K562 (cell line): ENCODE results near the gene HMOX1. TPM values are rescaled to one million over a fixed set of nuclear protein-coding genes. Genes with fewer than 3 reads are reported as not detected.

Experiments used
- ATAC-seq: fragments of 200-7000 bp; cut with Tn5 transposase; 3 replicates; pipeline ENCODE4 v1.9.1; 2020; ENCODE audit warnings: moderate library complexity
- Bru-seq: library from RNA; stranded (reverse); fragments of 400-500 nt; gene quantifications from one replicate; lab custom pipeline; 2021; lab: Mats Ljungman, UMichigan
- BruChase-seq, 2 experiments: library from RNA; stranded (reverse); fragments of 400-500 nt; gene quantifications; one replicate each; lab custom pipeline; 2021; lab: Mats Ljungman, UMichigan
- BruUV-seq: library from RNA; stranded (reverse); fragments of 400-500 nt; replicated peaks from 2 replicates; lab custom pipeline; 2021; lab: Mats Ljungman, UMichigan
- CTCF ChIA-PET: fragments of 300-600 bp; formaldehyde crosslinking; extraction: SDS; loops from one replicate; lab custom pipeline; 2021; ENCODE audit warnings: low intra/inter-chr PET ratio; lab: Yijun Ruan, JAX
- POLR2A ChIA-PET: fragments of 300-600, 350-650 bp; sonication (Branson Sonifier 250); formaldehyde crosslinking; extraction: SDS; loops from one replicate; lab custom pipeline; 2021; ENCODE audit warnings: antibody characterized with exemption, inconsistent platforms; lab: Yijun Ruan, JAX
- DNase-seq, 4 experiments: peaks; one replicate each; pipeline versions ENCODE4 v3.0.0 to v3.0.0-alpha.2; 2011 to 2018; ENCODE audit warnings: low spot score in 3 of 4, mixed read lengths in 3 of 4; ENCODE audit errors: extremely low read depth in 1 of 4
- FAIRE-seq: peaks from 2 replicates; lab custom pipeline; 2011; peaks lifted over from hg19 to GRCh38; lab: Jason Lieb, UNC
- H2AFZ ChIP-seq: 2 replicates; pipeline ENCODE4 v1.6.0; 2011; ENCODE audit warnings: low read depth, low read length, control low read depth, inconsistent platforms
- H3K27ac ChIP-seq: fragments of 200-600 bp; 3 replicates; pipeline ENCODE4 v1.8.0; 2011; ENCODE audit warnings: low read depth, mild to moderate bottlenecking, control low read depth, inconsistent platforms, low read length, moderate library complexity, mixed read lengths; ENCODE audit errors: extremely low read depth
- H3K27me3 ChIP-seq, 2 experiments: fragments of 300-600 bp in 1 of 2; 2 replicates in 1 of 2; 3 replicates in 1 of 2; pipeline versions ENCODE4 v1.6.0 to v1.8.0; 2011; ENCODE audit warnings: inconsistent platforms in 2 of 2, low read length in 2 of 2, mild to moderate bottlenecking in 1 of 2, mixed read lengths in 1 of 2, moderate library complexity in 1 of 2; ENCODE audit not compliant: control insufficient read depth in 2 of 2, insufficient read depth in 2 of 2
- H3K36me3 ChIP-seq: fragments of 300-600 bp; 3 replicates; pipeline ENCODE4 v1.8.0; 2011; ENCODE audit warnings: mild to moderate bottlenecking, low read length, inconsistent platforms; ENCODE audit not compliant: control insufficient read depth, insufficient read depth
- H3K4me1 ChIP-seq, 2 experiments: fragments of 200-600 bp in 1 of 2; replicated peaks in 1 of 2; 2 replicates in 1 of 2; 3 replicates in 1 of 2; pipeline versions ENCODE4 v1.5.1 to v1.8.0; 2011; ENCODE audit warnings: inconsistent platforms in 2 of 2, low read length in 2 of 2, mild to moderate bottlenecking in 1 of 2, mixed read lengths in 1 of 2, moderate library complexity in 1 of 2; ENCODE audit not compliant: control insufficient read depth in 2 of 2, insufficient read depth in 2 of 2
- H3K4me2 ChIP-seq: 2 replicates; pipeline ENCODE4 v1.6.1; 2011; ENCODE audit warnings: low read length, control low read depth, inconsistent platforms, mixed read lengths; ENCODE audit not compliant: insufficient read depth
- H3K4me3 ChIP-seq: fragments of 200-600 bp; sonication (generic), shearing (Covaris generic); 2 replicates; pipeline ENCODE4 v1.5.1; 2016; ENCODE audit warnings: control low read depth, inconsistent platforms
- H3K79me2 ChIP-seq: fragments of 200-600 bp; 3 replicates; pipeline ENCODE4 v1.8.0; 2011; ENCODE audit warnings: low read length, inconsistent platforms; ENCODE audit not compliant: control insufficient read depth, insufficient read depth
- H3K9ac ChIP-seq, 2 experiments: 2 replicates each; pipeline versions ENCODE4 v1.6.0 to v1.6.1; 2011; ENCODE audit warnings: low read depth in 2 of 2, low read length in 2 of 2, control low read depth in 1 of 2, inconsistent platforms in 1 of 2, mild to moderate bottlenecking in 1 of 2, mixed read lengths in 1 of 2; ENCODE audit not compliant: insufficient read depth in 1 of 2
- H3K9me1 ChIP-seq: one replicate; pipeline ENCODE4 v1.6.0; 2011; ENCODE audit warnings: inconsistent platforms, mild to moderate bottlenecking, low read length, moderate library complexity; ENCODE audit not compliant: control insufficient read depth, insufficient read depth
- H3K9me3 ChIP-seq: replicated peaks from 2 replicates; pipeline ENCODE4 v1.5.1; 2011; ENCODE audit warnings: low read depth, low read length, inconsistent platforms; ENCODE audit not compliant: control insufficient read depth, insufficient read depth
- H4K20me1 ChIP-seq: replicated peaks from 2 replicates; pipeline ENCODE4 v1.6.1; 2011; ENCODE audit warnings: low read length, inconsistent platforms, mixed read lengths; ENCODE audit not compliant: control insufficient read depth, insufficient read depth
- MCM3 ChIP-seq: fragments of 450-650 bp; IDR thresholded peaks from 2 replicates; pipeline ENCODE4 v1.6.1; 2016
- SRSF7 ChIP-seq: fragments of 200-400 bp; formaldehyde crosslinking; optimal IDR thresholded peaks from 2 replicates; pipeline ENCODE3; 2017; ENCODE audit warnings: mild to moderate bottlenecking, low read depth, low read length
- WGBS: fragments of 100-300 bp; shearing (Covaris generic); methylation state at CpG from one replicate; pipeline ENCODE4 v1.1.6; 2016; ENCODE audit warnings: low coverage, mixed read lengths; ENCODE audit not compliant: insufficient coverage; ENCODE audit errors: missing lambda C conversion rate; 5-methylcytosine and 5-hydroxymethylcytosine counted together
- in situ Hi-C: fragments of 300-500 bp; cut with MboI; formaldehyde crosslinking; loops from 4 replicates; pipeline ENCODE4 v1.15.0; 2018; ENCODE audit warnings: inconsistent platforms, mixed read lengths
- intact Hi-C: fragments of 100-400 bp; cut with micrococcal nuclease; formaldehyde crosslinking; loops from 2 replicates; pipeline ENCODE4 v1.14.2; 2022
- long read RNA-seq, 3 experiments: library from polyadenylated mRNA in 2 of 3; library from RNA in 1 of 3; unstranded in 2 of 3; stranded (forward) in 1 of 3; transcript quantifications; one replicate each; pipeline ENCODE4 v2.0.0, GENCODE V29; 2019 to 2022
- polyA minus RNA-seq, 3 experiments: library from RNA; depleted of rRNA, polyadenylated mRNA; stranded (reverse); fragments of >200 nt; gene quantifications; 2 replicates each; pipeline ENCODE4 v1.2.3, GENCODE V29; 2011
- polyA plus RNA-seq, 8 experiments: library from polyadenylated mRNA; depleted of rRNA in 4 of 8; stranded (reverse) in 5 of 8; unstranded in 3 of 8; fragments of >200 nt; fragmentation: Nextera tagmentation in 2 of 8; fragmentation: Illumina TruSeq in 1 of 8; extraction: Ambion mirVana in 2 of 8; extraction: Trizol in 1 of 8; gene quantifications; 2 replicates each; pipeline versions ENCODE4 v1.2.1 to v1.2.3, GENCODE V29; 2011 to 2014; ENCODE audit warnings: inconsistent platforms in 1 of 8, missing spikeins in 1 of 8
- total RNA-seq, 7 experiments: library from RNA; depleted of rRNA in 6 of 7; stranded (reverse); fragments of >200 nt in 6 of 7; fragmentation: Illumina TruSeq in 2 of 7; extraction: Trizol in 2 of 7; gene quantifications; 2 replicates each; pipeline versions ENCODE4 v1.2.1 to v1.2.3, GENCODE V29; 2011 to 2021; ENCODE audit warnings: low replicate concordance in 1 of 7
- TF ChIP-seq, protein P1 (sequence below): sonication (generic); formaldehyde crosslinking; IDR thresholded peaks from 2 replicates; pipeline ENCODE4 v1.8.1; 2023; ENCODE audit warnings: mild to moderate bottlenecking, missing genetic modification reagents

HMOX1 gene, protein sequence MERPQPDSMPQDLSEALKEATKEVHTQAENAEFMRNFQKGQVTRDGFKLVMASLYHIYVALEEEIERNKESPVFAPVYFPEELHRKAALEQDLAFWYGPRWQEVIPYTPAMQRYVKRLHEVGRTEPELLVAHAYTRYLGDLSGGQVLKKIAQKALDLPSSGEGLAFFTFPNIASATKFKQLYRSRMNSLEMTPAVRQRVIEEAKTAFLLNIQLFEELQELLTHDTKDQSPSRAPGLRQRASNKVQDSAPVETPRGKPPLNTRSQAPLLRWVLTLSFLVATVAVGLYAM
- total RNA-seq (2011; cell fraction: chromatin; rRNA removed; ENCODE audit: low replicate concordance), result not detected in 2 replicates
- not detected in 2 replicates for total RNA-seq (2011; cell fraction: nucleolus; rRNA removed)
- not detected in 2 replicates for total RNA-seq (2011; cell fraction: nucleoplasm; rRNA removed)
- total RNA-seq (2014; rRNA removed), result not detected in 2 replicates
- total RNA-seq (2014; rRNA removed; fragmentation: Illumina TruSeq; extraction: Trizol), result not detected in 2 replicates
- not detected in 2 replicates for total RNA-seq (2015; rRNA removed; fragmentation: Illumina TruSeq; extraction: Trizol)
- total RNA-seq (2021), result 0.20 TPM in 1 of 2 replicates, not detected in the other
- polyA plus RNA-seq (2011; rRNA removed), result 0.05 TPM in 1 of 2 replicates, not detected in the other
- polyA plus RNA-seq (2011; cell fraction: cytosol; rRNA removed), result 0.04 and 0.21 TPM in 2 replicates
- polyA plus RNA-seq (2011; cell fraction: nucleus; rRNA removed), result not detected in 2 replicates
- not detected in 2 replicates for polyA plus RNA-seq (2012)
- not detected in 2 replicates for polyA plus RNA-seq (2014; fragmentation: Illumina TruSeq; extraction: Trizol)
- not detected for polyA plus RNA-seq (2014; fragmentation: Nextera tagmentation; extraction: Ambion mirVana)
- not detected in 2 replicates for polyA plus RNA-seq (2014; rRNA removed)
- not detected in 2 replicates for polyA minus RNA-seq (2011; rRNA and poly(A)+ RNA removed)
- polyA minus RNA-seq (2011; cell fraction: cytosol; rRNA and poly(A)+ RNA removed), result not detected in 2 replicates
- not detected in 2 replicates for polyA minus RNA-seq (2011; cell fraction: nucleus; rRNA and poly(A)+ RNA removed)
- Bru-seq, nascent RNA, result percentile 11 among the genes with signal in this experiment
- BruChase-seq, experiment 1, labeled RNA remaining after a 2-hour chase, result percentile 14 among the genes with signal in this experiment
- BruChase-seq, experiment 2, labeled RNA remaining after a 6-hour chase, result percentile 18 among the genes with signal in this experiment
- long read RNA-seq, experiment 1, result 0 reads
- long read RNA-seq, experiment 2, result 0 reads
- long read RNA-seq, experiment 3, result 0 reads

DNA sequence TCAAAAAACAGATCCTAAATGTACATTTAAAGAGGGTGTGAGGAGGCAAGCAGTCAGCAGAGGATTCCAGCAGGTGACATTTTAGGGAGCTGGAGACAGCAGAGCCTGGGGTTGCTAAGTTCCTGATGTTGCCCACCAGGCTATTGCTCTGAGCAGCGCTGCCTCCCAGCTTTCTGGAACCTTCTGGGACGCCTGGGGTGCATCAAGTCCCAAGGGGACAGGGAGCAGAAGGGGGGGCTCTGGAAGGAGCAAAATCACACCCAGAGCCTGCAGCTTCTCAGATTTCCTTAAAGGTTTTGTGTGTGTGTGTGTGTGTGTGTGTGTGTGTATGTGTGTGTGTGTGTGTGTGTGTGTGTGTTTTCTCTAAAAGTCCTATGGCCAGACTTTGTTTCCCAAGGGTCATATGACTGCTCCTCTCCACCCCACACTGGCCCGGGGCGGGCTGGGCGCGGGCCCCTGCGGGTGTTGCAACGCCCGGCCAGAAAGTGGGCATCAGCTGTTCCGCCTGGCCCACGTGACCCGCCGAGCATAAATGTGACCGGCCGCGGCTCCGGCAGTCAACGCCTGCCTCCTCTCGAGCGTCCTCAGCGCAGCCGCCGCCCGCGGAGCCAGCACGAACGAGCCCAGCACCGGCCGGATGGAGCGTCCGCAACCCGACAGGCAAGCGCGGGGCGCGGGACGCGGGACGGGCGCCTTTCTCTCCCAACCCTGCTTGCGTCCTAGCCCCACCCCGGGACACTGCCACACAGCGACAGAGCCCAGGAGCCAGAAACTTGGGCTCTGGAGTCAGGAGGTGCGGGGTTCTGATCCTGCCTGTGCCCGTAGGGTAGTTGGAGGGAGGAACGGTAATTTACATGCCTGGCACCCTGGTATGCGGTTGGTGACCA, at the start of gene HMOX1:
Gene HMOX1 (plus strand): TSS at position 560 of the 887 bp plus-strand sequence. CDS start 78 bp downstream, at position 638.
- H2AFZ ChIP-seq, result no peak within 1 kb of the TSS
- H3K9ac ChIP-seq, result no peak within 1 kb of the TSS
- in situ Hi-C loops (no loop called here), intact Hi-C loops (no loop called here)
- WGBS, result 82% methylated on average over 5 of the region's 47 CpGs
- no peaks in the 10 kb centered on the region for H3K9me1 ChIP-seq
- H3K4me1 ChIP-seq, result peaks cover 20 to 24% of the 10 kb centered on the region in 2 experiments
- no peak for TF ChIP-seq SRSF7
- peak; percentile 81 for TF ChIP-seq MCM3
- TF ChIP-seq, protein P1, sequence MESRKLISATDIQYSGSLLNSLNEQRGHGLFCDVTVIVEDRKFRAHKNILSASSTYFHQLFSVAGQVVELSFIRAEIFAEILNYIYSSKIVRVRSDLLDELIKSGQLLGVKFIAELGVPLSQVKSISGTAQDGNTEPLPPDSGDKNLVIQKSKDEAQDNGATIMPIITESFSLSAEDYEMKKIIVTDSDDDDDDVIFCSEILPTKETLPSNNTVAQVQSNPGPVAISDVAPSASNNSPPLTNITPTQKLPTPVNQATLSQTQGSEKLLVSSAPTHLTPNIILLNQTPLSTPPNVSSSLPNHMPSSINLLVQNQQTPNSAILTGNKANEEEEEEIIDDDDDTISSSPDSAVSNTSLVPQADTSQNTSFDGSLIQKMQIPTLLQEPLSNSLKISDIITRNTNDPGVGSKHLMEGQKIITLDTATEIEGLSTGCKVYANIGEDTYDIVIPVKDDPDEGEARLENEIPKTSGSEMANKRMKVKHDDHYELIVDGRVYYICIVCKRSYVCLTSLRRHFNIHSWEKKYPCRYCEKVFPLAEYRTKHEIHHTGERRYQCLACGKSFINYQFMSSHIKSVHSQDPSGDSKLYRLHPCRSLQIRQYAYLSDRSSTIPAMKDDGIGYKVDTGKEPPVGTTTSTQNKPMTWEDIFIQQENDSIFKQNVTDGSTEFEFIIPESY (CRISPR knock-in tag), result 0 out of 2 replicates have a peak, but pooled peaks have one; percentile 18
- CTCF ChIA-PET, result no interaction called here
- H3K36me3 ChIP-seq, result no peaks in the 10 kb centered on the region
- ATAC-seq (no peak), FAIRE-seq (no peak), DNase-seq (no peak)
- no peak within 1 kb of the TSS for H3K4me2 ChIP-seq
- POLR2A ChIA-PET, result no interaction called here
- H3K4me3 ChIP-seq, result no peak within 1 kb of the TSS
- H3K79me2 ChIP-seq, result no peaks in the 10 kb centered on the region
- no peaks in the 10 kb centered on the region for H3K9me3 ChIP-seq
- H3K27me3 ChIP-seq, result no peaks in the 10 kb centered on the region
- BruUV-seq, result no TSS peak
- H4K20me1 ChIP-seq, result no peaks in the 10 kb centered on the region
- H3K27ac ChIP-seq, result no peak within 1 kb of the TSS
